Lower leg skin (tissue), 3 donors: ENCODE measurements around the gene TRIM13.

Experiments
- POLR2A ChIP-seq, 2 donors: fragments of 450-650 bp; IDR thresholded peaks; one replicate each; pipeline ENCODE4 v1.6.1; 2016 to 2017; ENCODE audit warnings: antibody characterized with exemption in 2 of 2, mild to moderate bottlenecking in 1 of 2, moderate library complexity in 1 of 2
- TF ChIP-seq, protein P1 (sequence below), 3 donors: fragments of 450-650 bp; IDR thresholded peaks; one replicate each; pipeline ENCODE4 v1.5.1; 2016; ENCODE audit warnings: antibody characterized with exemption in 3 of 3, mild to moderate bottlenecking in 3 of 3, moderate library complexity in 2 of 3

- no peak for TF ChIP-seq POLR2A (IDR thresholded peaks at IDR 0.05)
- TF ChIP-seq, protein P1, sequence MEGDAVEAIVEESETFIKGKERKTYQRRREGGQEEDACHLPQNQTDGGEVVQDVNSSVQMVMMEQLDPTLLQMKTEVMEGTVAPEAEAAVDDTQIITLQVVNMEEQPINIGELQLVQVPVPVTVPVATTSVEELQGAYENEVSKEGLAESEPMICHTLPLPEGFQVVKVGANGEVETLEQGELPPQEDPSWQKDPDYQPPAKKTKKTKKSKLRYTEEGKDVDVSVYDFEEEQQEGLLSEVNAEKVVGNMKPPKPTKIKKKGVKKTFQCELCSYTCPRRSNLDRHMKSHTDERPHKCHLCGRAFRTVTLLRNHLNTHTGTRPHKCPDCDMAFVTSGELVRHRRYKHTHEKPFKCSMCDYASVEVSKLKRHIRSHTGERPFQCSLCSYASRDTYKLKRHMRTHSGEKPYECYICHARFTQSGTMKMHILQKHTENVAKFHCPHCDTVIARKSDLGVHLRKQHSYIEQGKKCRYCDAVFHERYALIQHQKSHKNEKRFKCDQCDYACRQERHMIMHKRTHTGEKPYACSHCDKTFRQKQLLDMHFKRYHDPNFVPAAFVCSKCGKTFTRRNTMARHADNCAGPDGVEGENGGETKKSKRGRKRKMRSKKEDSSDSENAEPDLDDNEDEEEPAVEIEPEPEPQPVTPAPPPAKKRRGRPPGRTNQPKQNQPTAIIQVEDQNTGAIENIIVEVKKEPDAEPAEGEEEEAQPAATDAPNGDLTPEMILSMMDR (IDR thresholded peaks at IDR 0.05) = no peak
These were observed 68.9 kb downstream of the TRIM13 start for GRCh38 chr13:50065712-50066111.
